Subcutaneous abdominal adipose tissue (tissue), 5 donors: Measurements from ENCODE around the gene F8A3.
A peak's percentile ranks its signal among the peaks of the same experiment; 100 is the strongest.

Experiments
- H3K27ac ChIP-seq: one replicate; pipeline ENCODE4 v1.7.0; 2013; ENCODE audit warnings: low read depth, mild to moderate bottlenecking, inconsistent platforms, low read length, moderate library complexity
- H3K27me3 ChIP-seq, 5 donors: one replicate each; pipeline ENCODE4 v1.7.0; 2013; ENCODE audit warnings: low read length in 5 of 5, inconsistent platforms in 1 of 5; ENCODE audit not compliant: control insufficient read depth in 5 of 5, insufficient read depth in 4 of 5
- H3K36me3 ChIP-seq, 5 donors: one replicate each; pipeline ENCODE4 v1.7.0; 2013; ENCODE audit warnings: low read length in 5 of 5; ENCODE audit not compliant: control insufficient read depth in 5 of 5, insufficient read depth in 5 of 5
- H3K4me1 ChIP-seq, 5 donors: one replicate each; pipeline ENCODE4 v1.7.0; 2013; ENCODE audit warnings: low read length in 5 of 5, mild to moderate bottlenecking in 3 of 5, moderate library complexity in 1 of 5; ENCODE audit not compliant: control insufficient read depth in 5 of 5, insufficient read depth in 5 of 5
- H3K4me3 ChIP-seq, 5 donors: one replicate each; pipeline ENCODE4 v1.7.0; 2013; ENCODE audit warnings: low read length in 5 of 5, low read depth in 1 of 5
- H3K9ac ChIP-seq, 5 donors: one replicate each; pipeline ENCODE4 v1.7.0; 2013; ENCODE audit warnings: low read length in 5 of 5, mild to moderate bottlenecking in 4 of 5, moderate library complexity in 3 of 5
- H3K9me3 ChIP-seq, 5 donors: one replicate each; pipeline ENCODE4 v1.7.0; 2013; ENCODE audit warnings: low read length in 5 of 5; ENCODE audit not compliant: control insufficient read depth in 5 of 5
- donor health status: healthy.
- donor health status: healthy.
- donor health status: healthy.
- donor health status: healthy.
- donor health status: healthy.

Gene F8A3

DNA sequence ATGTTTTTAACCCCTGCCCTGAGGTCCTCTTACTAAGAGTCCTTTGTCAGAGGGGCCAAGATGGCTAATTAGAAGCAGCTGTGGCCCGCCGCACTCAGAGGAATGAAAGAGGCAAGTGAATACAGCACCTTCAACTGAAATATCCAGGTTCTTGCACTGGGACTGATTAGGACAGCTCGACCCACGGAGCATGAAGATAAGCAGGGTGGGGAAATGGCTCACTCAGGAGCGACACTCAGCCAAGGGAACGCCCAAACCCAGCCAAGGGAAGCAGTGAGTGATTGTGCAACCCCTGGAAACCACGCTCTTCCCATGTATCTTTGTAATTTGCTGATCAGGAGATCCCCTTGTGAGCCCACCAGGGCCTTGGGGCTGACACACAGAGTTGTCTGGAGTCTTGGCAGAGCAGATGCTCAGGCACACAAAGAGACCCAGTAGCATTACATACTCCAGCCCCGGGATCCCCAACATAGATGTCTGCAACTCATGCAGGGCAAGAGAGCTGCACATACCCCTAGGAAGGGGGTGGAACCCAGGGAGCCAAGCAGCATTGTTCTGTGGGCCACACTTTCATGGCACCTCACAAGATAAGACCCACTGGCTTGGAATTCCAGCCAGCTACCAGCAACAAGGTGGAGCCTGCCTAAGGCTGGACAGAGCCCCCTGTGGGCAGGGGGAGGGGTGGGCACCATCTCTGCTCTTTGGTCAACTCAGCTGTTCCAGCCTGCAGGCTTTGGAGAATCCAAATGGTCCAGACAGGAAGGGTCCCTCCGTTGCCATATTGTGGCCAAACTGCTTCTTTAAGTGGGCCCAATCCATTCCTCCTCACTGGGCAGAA lies 23.3 kb downstream of the F8A3 start:
- H3K36me3 ChIP-seq: no peaks in the 10 kb centered on the region

DNA sequence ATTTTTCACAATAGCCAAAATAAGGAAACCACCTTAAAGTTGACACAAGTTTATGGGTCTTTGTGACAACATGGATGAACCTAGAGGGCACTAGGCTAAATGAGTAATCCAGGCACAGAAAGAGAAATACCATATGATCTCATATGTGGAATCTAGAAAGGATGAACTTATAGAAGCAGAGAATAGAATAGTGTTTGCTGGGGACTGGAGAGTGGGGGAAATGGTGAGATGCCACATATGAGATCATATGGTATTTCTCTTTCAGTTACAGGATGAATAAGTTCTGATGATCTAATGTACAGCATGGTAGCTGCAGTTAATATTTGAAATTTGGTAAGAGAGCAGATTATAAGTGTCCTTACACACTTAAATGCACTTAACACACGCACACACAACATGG lies 40.7 kb downstream of the F8A3 start:
- Histone ChIP-seq H3K4me3 (no peak overlapping the region), H3K9ac (no peak overlapping the region), H3K27ac (no peak overlapping the region), H3K27me3 (no peaks in the 10 kb centered on the region), H3K4me1 (no peaks in the 10 kb centered on the region), H3K36me3 (no peaks in the 10 kb centered on the region), H3K9me3 (peaks cover 0 to 5% (median 0%) of the 10 kb centered on the region in 5 donors)

More for the DNA sequence above, 23.3 kb downstream of the F8A3 start:
- no peak overlapping the region for H3K9ac ChIP-seq
- H3K27ac ChIP-seq: no peak overlapping the region
- peaks cover 0 to 8% (median 0%) of the 10 kb centered on the region in 5 donors for H3K9me3 ChIP-seq
- H3K27me3 ChIP-seq: no peaks in the 10 kb centered on the region
- H3K4me1 ChIP-seq: peaks cover 0 to 9% (median 4%) of the 10 kb centered on the region in 5 donors
- peak overlapping the region in 2 of 5 donors; percentile 2 to 4 for H3K4me3 ChIP-seq
